HEK293 (cell line): Measurements from ENCODE around the gene NUP160.

ENCODE experiments used
- BCL11B ChIP-seq: fragments of 450-650 bp; formaldehyde crosslinking; IDR thresholded peaks from 2 replicates; pipeline ENCODE4 v1.5.1; 2016; ENCODE audit warnings: low read depth, missing biosample characterization, missing genetic modification characterization
- ZBTB10 ChIP-seq: fragments of 450-650 bp; formaldehyde crosslinking; IDR thresholded peaks from 2 replicates; pipeline ENCODE4 v1.5.1; 2016; ENCODE audit warnings: missing biosample characterization, missing genetic modification characterization
- ZNF274 ChIP-seq, 2 experiments: fragments of 200-500 bp in 1 of 2; fragments of 450-650 bp in 1 of 2; sonication (Bioruptor generic) in 1 of 2; formaldehyde crosslinking in 1 of 2; IDR thresholded peaks; 2 replicates each; pipeline versions ENCODE4 v1.5.1 to v1.6.1; 2014 to 2016; ENCODE audit warnings: borderline replicate concordance in 1 of 2, inconsistent platforms in 1 of 2, low read length in 1 of 2, missing biosample characterization in 1 of 2, missing genetic modification characterization in 1 of 2
- ZNF549 ChIP-seq: fragments of 450-650 bp; IDR thresholded peaks from 2 replicates; pipeline ENCODE4 v1.5.1; 2018; ENCODE audit warnings: missing biosample characterization, missing genetic modification characterization, mild to moderate bottlenecking, inconsistent platforms, moderate library complexity
- ZNF561 ChIP-seq: fragments of 450-650 bp; IDR thresholded peaks from 2 replicates; pipeline ENCODE4 v1.5.1; 2018; ENCODE audit warnings: missing biosample characterization, missing genetic modification characterization, borderline replicate concordance
- TF ChIP-seq, protein P1 (sequence below): fragments of 450-650 bp; formaldehyde crosslinking; IDR thresholded peaks from 2 replicates; pipeline ENCODE4 v1.5.1; 2016; ENCODE audit warnings: missing biosample characterization, missing genetic modification characterization

- TF ChIP-seq ZNF561 (tag by site-specific recombination), result no peak
- TF ChIP-seq, protein P1, sequence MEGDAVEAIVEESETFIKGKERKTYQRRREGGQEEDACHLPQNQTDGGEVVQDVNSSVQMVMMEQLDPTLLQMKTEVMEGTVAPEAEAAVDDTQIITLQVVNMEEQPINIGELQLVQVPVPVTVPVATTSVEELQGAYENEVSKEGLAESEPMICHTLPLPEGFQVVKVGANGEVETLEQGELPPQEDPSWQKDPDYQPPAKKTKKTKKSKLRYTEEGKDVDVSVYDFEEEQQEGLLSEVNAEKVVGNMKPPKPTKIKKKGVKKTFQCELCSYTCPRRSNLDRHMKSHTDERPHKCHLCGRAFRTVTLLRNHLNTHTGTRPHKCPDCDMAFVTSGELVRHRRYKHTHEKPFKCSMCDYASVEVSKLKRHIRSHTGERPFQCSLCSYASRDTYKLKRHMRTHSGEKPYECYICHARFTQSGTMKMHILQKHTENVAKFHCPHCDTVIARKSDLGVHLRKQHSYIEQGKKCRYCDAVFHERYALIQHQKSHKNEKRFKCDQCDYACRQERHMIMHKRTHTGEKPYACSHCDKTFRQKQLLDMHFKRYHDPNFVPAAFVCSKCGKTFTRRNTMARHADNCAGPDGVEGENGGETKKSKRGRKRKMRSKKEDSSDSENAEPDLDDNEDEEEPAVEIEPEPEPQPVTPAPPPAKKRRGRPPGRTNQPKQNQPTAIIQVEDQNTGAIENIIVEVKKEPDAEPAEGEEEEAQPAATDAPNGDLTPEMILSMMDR (tag by site-specific recombination), result no peak
- TF ChIP-seq BCL11B (tag by site-specific recombination), result no peak
- no peak for TF ChIP-seq ZBTB10
- no peak for TF ChIP-seq ZNF274 (IDR thresholded peaks at IDR 0.05; ENCODE audit: low read length)
- no peak for TF ChIP-seq ZNF274 (tag by site-specific recombination; IDR thresholded peaks at IDR 0.05; ENCODE audit: borderline replicate concordance)
- TF ChIP-seq ZNF549 (tag by site-specific recombination), result no peak
Observed at GRCh38 chr11:47846998-47847397, 1.2 kb downstream of the NUP160 start.
